ENCODE results near the gene CNTNAP2.

Gene CNTNAP2

DNA sequence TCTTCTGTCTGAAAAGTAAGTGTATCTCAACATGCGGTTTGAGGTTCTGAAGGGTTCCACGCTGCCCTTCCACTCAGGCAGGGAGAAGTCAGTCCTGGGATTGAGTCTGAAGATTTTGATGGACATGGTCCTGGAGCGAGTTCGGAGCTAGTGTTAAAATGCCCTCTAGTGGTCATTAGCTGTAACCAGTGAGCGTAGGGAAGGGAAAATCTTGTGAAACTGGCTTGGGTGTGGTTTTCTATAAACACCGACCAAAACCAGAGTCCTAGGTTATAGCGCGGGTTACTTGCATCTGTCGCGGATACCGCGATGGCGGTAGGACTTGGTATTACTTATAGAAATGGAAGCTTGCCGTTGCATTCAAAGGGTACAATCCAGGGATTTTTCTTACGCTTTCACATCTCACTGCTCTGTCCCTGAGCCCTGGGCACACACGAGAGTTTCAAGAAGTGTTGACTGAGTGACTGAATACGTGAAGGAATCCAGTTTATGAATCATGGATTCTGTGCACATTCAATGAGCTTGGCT is 2125.8 kb downstream of the CNTNAP2 start:
- no peak overlapping the region for H3K4me3 ChIP-seq (ENCODE audit: low read depth, low read length)
- DNase-seq (ENCODE audit: low read depth): peak; percentile 63
- peak; percentile 95 for TF ChIP-seq CTCF (IDR thresholded peaks at IDR 0.05; ENCODE audit: control insufficient read depth, extremely low read depth, insufficient read depth)

DNA sequence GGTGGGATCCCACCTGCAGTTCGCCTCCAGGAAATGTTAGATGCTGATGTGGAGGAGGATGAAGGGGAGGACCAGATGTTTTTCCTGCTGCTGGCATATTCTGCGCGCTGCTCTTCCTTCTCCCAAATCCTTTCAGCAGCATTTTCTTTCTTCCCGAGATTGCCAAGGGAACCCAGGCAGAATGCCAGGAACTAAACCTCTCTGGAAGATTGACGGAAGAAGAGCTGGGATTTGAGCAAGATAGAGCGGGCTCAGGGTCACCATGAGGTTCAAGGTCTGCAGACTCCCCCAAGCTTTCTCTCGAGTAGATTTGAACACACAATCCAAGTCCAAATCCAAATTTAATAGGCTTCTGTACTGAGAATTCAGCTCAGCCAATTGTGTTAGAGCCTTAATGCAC is 2128.8 kb downstream of the CNTNAP2 start:
- H3K4me3 ChIP-seq (ENCODE audit: low read depth, low read length): no peak overlapping the region
- TF ChIP-seq CTCF (IDR thresholded peaks at IDR 0.05; ENCODE audit: control insufficient read depth, extremely low read depth, insufficient read depth): no peak
- no peak for DNase-seq (ENCODE audit: low read depth)

DNA sequence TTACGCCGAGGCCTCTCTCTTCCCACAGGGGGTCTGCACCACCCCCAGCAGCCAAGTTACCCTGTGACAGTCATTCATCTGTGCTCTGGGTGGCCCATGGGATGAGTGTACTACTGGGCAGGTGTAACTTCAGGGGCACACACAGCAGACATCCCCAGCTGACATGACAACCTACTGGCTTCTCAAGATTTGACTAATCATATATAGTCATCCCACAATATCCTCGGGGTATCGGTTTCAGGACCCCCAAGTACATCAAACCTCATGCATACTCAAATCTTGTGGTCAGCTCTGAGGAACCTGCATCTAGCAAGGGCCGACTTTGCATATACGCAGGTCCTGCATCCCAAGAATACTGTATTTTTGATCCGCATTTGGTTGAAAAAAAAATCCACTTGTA is 2137.0 kb downstream of the CNTNAP2 start:
- DNase-seq (ENCODE audit: low read depth): no peak
- no peak for TF ChIP-seq CTCF (IDR thresholded peaks at IDR 0.05; ENCODE audit: control insufficient read depth, extremely low read depth, insufficient read depth)
- no peak overlapping the region for H3K4me3 ChIP-seq (ENCODE audit: low read depth, low read length)

DNA sequence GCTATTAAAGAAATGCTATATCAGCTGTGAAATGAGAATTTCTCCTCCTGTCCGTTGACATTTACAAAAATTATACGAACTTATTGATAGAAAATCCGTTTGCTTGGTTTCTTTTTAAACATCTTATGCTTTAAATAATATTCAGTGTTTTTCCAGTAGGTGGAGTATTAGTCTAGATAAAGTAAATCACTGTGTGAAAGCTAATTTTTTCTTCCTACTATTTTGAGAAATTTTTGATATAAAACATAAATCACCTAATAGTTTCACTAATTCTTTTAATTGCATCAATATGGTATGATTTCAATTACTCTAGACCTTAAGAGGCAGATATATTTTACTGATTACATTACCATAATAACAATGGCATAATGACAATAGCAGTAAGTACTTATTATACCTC is 2138.7 kb downstream of the CNTNAP2 start:
- DNase-seq (ENCODE audit: low read depth): no peak
- H3K4me3 ChIP-seq (ENCODE audit: low read depth, low read length): no peak overlapping the region
- peak; percentile 12; the same call in 1 of the 2 replicates for TF ChIP-seq CTCF (IDR thresholded peaks at IDR 0.05; ENCODE audit: control insufficient read depth, extremely low read depth, insufficient read depth)

DNA sequence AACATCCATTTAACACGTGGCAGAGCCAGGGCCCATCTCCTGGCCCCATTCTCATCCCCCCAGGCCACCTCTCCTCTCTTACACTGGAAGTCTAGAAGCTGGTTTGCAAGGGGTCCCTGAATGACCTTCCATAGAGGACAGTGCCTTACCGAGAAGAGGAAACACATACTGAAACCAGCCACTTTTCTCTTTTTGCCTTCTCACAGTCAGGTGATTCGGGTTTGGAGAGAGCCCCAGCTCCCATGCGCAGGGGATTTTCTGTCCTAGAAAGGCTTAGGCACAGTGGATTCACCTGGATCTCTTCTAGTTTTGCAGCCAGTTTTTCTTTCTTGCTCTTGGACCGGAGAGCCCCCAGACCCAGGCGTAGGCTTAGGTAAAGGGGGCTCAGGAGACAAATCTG is 2139.8 kb downstream of the CNTNAP2 start:
- no peak for DNase-seq (ENCODE audit: low read depth)
- H3K4me3 ChIP-seq (ENCODE audit: low read depth, low read length): no peak overlapping the region
- TF ChIP-seq CTCF (IDR thresholded peaks at IDR 0.05; ENCODE audit: control insufficient read depth, extremely low read depth, insufficient read depth): no peak

- DNase-seq (ENCODE audit: low read depth): no peak
- TF ChIP-seq CTCF (IDR thresholded peaks at IDR 0.05; ENCODE audit: control insufficient read depth, extremely low read depth, insufficient read depth): no peak
- H3K4me3 ChIP-seq (ENCODE audit: low read depth, low read length): no peak overlapping the region
These were observed 2144.0 kb downstream of the CNTNAP2 start for GRCh38 chr7:148260599-148260998.

DNA sequence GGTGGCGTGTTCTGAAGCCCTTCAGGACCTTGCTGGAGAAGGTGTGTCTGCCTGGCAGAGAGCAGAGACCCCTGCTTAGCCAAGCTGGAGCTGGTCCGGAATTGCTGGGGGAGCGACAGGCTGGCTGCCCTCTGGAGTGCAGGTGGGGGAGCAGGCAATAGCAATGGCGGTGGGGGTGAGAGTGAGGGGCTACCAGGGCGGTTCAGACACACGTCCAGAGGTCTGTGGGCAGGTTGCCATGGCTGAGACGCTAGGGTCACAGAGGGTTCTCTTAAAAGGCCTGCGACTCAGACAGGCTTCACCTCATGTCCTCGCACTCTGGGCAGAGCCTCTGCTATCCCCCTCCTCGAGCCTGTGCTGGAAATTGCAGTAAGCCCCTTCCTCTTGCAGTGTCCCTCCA is 2144.9 kb downstream of the CNTNAP2 start:
- no peak for TF ChIP-seq CTCF (IDR thresholded peaks at IDR 0.05; ENCODE audit: control insufficient read depth, extremely low read depth, insufficient read depth)
- H3K4me3 ChIP-seq (ENCODE audit: low read depth, low read length): no peak overlapping the region
- no peak for DNase-seq (ENCODE audit: low read depth)
